ENCODE measurements around the gene ERP27. TPM values are rescaled to one million over a fixed set of nuclear protein-coding genes. Genes with fewer than 3 reads are reported as not detected.

Gene ERP27
- total and polyA plus RNA-seq, 2 of the 8 experiments (the other 6 are each of a cell fraction or from before 2014, with no cell fraction given): not detected

- Histone ChIP-seq H3K27ac (ENCODE audit: low read depth, low read length) (no peak overlapping the region), H3K4ac (replicated peaks; ENCODE audit: insufficient read length, low read depth, low read length) (no peak overlapping the region), H3K4me2 (ENCODE audit: insufficient read depth in 1 of 2, low read depth in 2 of 2, low read length in 2 of 2) (no peak overlapping the region), H3K9me3 (ENCODE audit: insufficient read depth in 2 of 2, low read depth in 1 of 2, low read length in 1 of 2) (no peaks in the 10 kb centered on the region), H3K23me2 (ENCODE audit: low read depth, low read length) (no peaks in the 10 kb centered on the region), H2BK12ac (ENCODE audit: low read depth, low read length) (no peak overlapping the region), H2BK120ac (replicated peaks; ENCODE audit: low read depth, low read length) (no peak overlapping the region), H3K23ac (ENCODE audit: insufficient read length) (no peak overlapping the region), H3K18ac (ENCODE audit: extremely low read depth, low read length) (no peak overlapping the region), H4K20me1 (replicated peaks in 1 of 2; ENCODE audit: control insufficient read depth in 1 of 2, insufficient read depth in 2 of 2, low read length in 2 of 2) (no peaks in the 10 kb centered on the region), H2BK5ac (ENCODE audit: low read depth, low read length) (no peak overlapping the region), H3K79me1 (ENCODE audit: low read depth, low read length) (no peaks in the 10 kb centered on the region), H2AK5ac (ENCODE audit: low read depth, low read length) (no peak overlapping the region), H4K8ac (ENCODE audit: extremely low read depth, insufficient read depth, low read length) (no peak overlapping the region), H4K91ac (replicated peaks; ENCODE audit: insufficient read length, low read length) (no peak overlapping the region), H2BK20ac (ENCODE audit: low read length) (no peak overlapping the region), H3K27me3 (replicated peaks in 1 of 4; ENCODE audit: control insufficient read depth in 3 of 4, extremely low read depth in 1 of 4, insufficient read depth in 3 of 4, low read length in 3 of 4) (no peaks in the 10 kb centered on the region), H3K14ac (ENCODE audit: insufficient read length) (no peak overlapping the region), H2AFZ (ENCODE audit: low read length) (no peak overlapping the region), H2BK15ac (ENCODE audit: low read length) (no peak overlapping the region), H4K5ac (ENCODE audit: insufficient read length, low read depth, low read length) (no peak overlapping the region), H3K9ac (replicated peaks in 1 of 4; ENCODE audit: extremely low read depth in 1 of 4, low read depth in 3 of 4, low read length in 3 of 4) (no peak overlapping the region), H3K79me2 (ENCODE audit: control insufficient read depth in 1 of 2, insufficient read depth in 2 of 2, low read length in 2 of 2) (no peaks in the 10 kb centered on the region), H3K4me1 (replicated peaks in 1 of 4; ENCODE audit: control insufficient read depth in 3 of 4, insufficient read depth in 4 of 4, low read length in 3 of 4) (no peaks in the 10 kb centered on the region), H3K36me3 (ENCODE audit: control insufficient read depth in 2 of 4, insufficient read depth in 4 of 4, low read length in 3 of 4) (no peaks in the 10 kb centered on the region), H3K56ac (replicated peaks; ENCODE audit: insufficient read length, low read depth, low read length) (no peak overlapping the region), H3K4me3 (ENCODE audit: extremely low read depth in 1 of 4, insufficient read depth in 2 of 4, low read depth in 3 of 4, low read length in 4 of 4) (no peak overlapping the region)
- ChIA-PET CTCF (ENCODE audit: partially characterized antibody) (interaction anchor here (1.3 to 2.9 kb wide), 2 partner anchors 21 to 36 kb away, joined by 3 to 18 read pairs; partner anchors contain the start of gene ERP27), POLR2A (ENCODE audit: partially characterized antibody) (no interaction called here)
- no peak for FAIRE-seq
- DNase-seq (ENCODE audit: low read depth in 1 of 2, low spot score in 2 of 2): no peak
- 89 to 100% methylated on average over 1 to 5 of the region's 5 CpGs for WGBS, 2 experiments (ENCODE audit: extremely low coverage in 1 of 2, insufficient coverage in 1 of 2, insufficient read length in 1 of 2, insufficient replicate concordance in 2 of 2, low coverage in 1 of 2, low lambda C conversion rate in 2 of 2, missing lambda C conversion rate in 1 of 2)
- no peak for TF ChIP-seq ASH2L (IDR thresholded peaks at IDR 0.05; ENCODE audit: low read length)
- no peak for TF ChIP-seq PHF8 (conservative IDR thresholded peaks at IDR 0.05; ENCODE audit: low read depth, low read length)
- no peak for TF ChIP-seq SP2 (IDR thresholded peaks at IDR 0.05; ENCODE audit: low read length)
- TF ChIP-seq GTF2F1 (IDR thresholded peaks at IDR 0.05; ENCODE audit: borderline replicate concordance, low read depth, low read length): no peak
- TF ChIP-seq NRF1 (IDR thresholded peaks at IDR 0.05; ENCODE audit: low read depth, low read length): no peak
- no peak for TF ChIP-seq HDAC6 (IDR thresholded peaks at IDR 0.05; ENCODE audit: low read depth, low read length)
- no peak for TF ChIP-seq USF2 (IDR thresholded peaks at IDR 0.05; ENCODE audit: low read length)
- no peak for TF ChIP-seq SIRT6 (IDR thresholded peaks at IDR 0.05; ENCODE audit: low read length)
- TF ChIP-seq POLR2AphosphoS5 (IDR thresholded peaks at IDR 0.05; ENCODE audit: low read depth, low read length): no peak
- TF ChIP-seq MAFK (IDR thresholded peaks at IDR 0.05; ENCODE audit: low read depth, low read length): no peak
- no peak for TF ChIP-seq BCL11A (IDR thresholded peaks at IDR 0.05; ENCODE audit: low read depth in 2 of 2, low read length in 2 of 2)
- TF ChIP-seq CTBP2 (IDR thresholded peaks at IDR 0.05; ENCODE audit: borderline replicate concordance, insufficient read depth, insufficient read length, low read length): no peak
- no peak for TF ChIP-seq RNF2 (IDR thresholded peaks at IDR 0.05; ENCODE audit: borderline replicate concordance, low read depth, low read length, missing control alignments, poor library complexity, severe bottlenecking)
Observed at GRCh38 chr12:14957551-14958168, 19.3 kb upstream of the ERP27 start.

All from H1 (cell line).